T1000 (cell line): ENCODE data around the gene IRS2.

Source experiments
- DNase-seq: peaks from one replicate; lab custom pipeline; 2025; ENCODE audit warnings: mixed read lengths; lab: John Stamatoyannopoulos, UW

IRS2 gene

DNA sequence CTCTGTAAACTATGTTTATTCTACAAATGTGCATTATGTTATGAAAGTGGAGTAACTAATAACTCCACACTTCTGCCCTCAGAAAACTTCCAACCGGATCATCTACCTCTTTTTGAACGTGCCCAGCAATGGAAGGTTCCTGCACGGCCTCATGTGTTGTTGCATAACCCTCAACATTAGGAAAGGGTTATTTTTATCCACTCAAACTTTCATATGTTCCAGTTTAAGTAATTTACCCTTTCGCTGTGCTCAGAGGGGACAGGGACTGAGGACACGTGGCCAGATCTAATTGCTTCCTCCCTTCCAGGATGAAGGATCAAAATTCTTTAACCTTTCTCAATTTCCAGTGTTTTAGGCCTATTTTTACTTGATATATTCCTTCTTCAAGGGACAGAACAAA, 29.6 kb downstream of the IRS2 start:
- DNase-seq, result no peak

- no peak for DNase-seq
Observed at GRCh38 chr13:109755997-109756396, 30.4 kb downstream of the IRS2 start.

- no peak for DNase-seq
Observed at GRCh38 chr13:109755551-109755950, 30.8 kb downstream of the IRS2 start.

DNA sequence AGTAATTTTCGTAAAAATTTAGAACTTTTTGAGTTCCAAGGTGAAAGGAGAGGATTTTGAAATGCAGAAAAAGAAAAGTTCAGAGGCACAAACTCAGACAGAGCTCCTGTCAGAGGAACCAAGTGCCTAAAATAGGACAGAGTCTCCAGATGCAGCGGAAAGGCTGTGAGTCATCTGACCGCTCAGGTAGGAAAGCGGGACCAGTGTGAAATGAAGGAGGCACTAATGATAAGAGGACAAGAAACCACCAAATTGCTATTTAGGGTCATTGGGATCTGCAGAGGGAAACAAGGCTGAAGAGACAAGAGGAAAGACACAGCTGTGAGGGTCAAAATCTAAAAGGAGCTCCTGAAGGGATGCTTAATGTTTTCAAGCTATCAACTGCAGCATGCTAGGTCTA, 34.9 kb downstream of the IRS2 start:
- DNase-seq, result no peak

DNA sequence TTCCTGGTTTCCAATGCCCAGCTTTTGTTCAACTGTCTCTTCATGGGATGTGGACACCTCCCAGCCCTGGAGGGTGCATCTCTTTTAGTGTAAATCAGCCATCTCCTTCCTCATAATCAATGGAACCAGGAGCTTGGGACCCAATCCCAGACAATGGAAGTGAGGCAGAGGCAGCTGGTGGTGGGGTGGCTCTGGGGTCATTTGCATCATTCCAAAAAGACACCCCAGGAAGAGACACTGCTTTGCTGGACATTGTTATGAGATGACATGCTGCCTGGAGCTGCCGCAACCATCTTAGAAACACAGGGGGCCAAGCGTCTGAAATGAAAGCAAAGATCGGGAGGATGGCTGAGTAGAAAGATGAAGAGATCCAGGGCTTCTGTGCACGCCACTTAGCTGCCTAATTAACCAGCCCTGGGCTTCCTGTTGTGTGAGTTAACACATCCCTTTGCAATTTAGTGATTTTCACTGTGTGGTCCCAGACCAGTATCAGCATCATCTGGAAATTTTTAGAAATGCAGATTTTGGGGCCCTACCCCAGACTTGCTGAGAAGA, 36.1 kb downstream of the IRS2 start:
- DNase-seq, result no peak

DNA sequence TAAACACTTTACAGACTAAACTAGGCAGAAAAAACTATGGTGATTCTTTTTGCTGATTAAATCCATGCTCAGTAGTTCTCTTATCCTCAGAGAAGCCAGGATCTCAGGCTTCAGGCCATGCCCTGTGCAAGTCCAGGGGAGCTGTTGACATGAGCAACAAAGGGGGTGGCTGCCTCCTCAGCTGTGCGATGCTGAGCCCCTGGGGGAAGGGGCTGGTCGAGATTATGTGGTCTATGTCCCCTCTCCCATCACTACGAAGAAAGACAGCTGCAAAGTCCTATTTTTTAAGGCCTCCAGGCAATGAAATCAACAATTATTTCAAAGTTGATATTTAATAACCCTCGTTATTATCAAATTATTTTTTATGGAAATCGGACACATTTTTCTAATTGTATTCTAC, 37.0 kb downstream of the IRS2 start:
- DNase-seq, result no peak

DNA sequence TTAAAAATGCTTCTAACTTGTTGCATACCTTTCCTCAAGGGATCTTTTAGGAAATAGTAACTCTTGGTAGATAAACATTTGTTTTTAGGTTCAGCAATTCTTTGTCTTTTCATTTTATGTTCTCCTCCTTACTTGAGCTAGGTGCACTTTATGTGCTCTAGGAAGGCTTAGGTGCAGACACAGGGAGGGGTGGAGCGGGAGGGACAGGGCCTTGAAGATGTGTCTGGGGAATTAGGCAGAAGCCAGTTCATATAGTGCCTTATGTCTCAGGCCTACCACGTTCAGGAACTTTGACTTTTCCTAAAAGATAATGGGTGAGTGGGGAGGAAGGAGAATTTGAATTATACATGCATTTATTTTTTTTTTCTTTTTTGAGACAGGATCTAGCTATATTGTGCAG, 37.7 kb downstream of the IRS2 start:
- no peak for DNase-seq

DNA sequence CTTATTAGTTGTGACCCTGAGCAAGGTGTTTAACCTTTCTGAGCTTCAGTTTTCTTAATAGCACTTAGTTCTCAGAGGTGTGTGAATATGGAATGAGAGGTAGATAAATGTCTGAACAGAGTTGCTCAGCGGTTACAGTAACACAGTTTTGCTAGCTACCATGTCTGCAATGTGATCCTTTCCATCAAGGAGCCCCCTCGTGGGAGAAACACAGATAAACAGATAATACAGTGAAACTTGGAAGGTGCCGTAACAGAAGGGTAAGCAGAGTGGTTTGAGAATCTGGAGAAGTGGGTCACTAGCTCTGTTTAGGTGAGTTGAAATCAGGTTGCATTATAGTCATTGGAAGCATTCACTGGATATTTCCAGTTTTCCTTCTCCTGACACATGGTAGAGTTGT, 38.9 kb downstream of the IRS2 start:
- DNase-seq, result no peak

- no peak for DNase-seq
Observed at GRCh38 chr13:109746364-109746763, 40.0 kb downstream of the IRS2 start.

DNA sequence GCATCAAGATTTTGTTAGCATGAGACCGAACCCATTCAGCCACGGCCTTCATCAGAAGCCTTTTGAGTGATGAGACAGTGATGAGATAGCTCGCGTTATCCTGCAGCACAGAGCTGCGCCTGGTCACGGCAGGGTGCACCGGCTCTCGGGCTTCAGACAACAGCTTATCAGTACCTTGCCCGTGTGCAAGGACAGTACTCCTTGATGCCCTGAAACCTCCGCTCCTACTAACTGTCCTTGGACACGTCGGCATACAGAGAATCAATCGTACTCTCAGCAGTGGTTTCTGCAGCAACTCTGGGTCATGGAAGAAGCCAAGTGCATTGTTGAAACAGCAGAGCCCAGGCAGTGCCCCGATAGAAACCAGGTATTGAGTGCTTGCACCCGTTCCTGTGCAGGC, 40.7 kb downstream of the IRS2 start:
- DNase-seq, result no peak

GRCh38 chr13:109745060-109745459, 41.3 kb downstream of the IRS2 start:
- no peak for DNase-seq

DNA sequence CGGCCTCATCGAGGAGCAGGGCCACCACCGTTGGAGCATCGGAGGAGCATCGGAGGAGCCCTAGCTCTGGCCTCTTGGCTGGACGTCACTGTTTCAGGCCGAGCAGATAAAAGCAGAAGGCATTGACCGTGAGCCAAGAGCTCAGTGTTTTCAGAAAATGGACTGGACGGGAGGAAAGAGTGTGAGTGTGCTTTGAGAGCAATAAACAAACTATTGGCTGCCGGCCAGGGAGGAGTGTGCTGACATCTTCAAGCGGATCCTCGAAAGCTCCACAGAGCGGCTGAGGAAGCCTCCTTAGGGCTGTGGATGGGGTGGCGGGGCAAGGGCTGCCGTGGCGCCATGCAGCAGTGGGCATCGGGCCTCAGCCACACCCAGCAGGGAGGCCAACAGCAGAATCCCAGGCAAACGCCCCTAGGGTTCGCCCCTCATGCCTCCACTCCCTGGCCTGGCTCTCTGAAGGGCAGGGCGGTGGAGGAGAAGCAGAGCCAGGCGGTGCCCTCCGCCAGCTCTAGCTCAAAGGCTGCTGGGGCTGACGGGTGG, 41.8 kb downstream of the IRS2 start:
- peak; percentile 80 for DNase-seq

DNA sequence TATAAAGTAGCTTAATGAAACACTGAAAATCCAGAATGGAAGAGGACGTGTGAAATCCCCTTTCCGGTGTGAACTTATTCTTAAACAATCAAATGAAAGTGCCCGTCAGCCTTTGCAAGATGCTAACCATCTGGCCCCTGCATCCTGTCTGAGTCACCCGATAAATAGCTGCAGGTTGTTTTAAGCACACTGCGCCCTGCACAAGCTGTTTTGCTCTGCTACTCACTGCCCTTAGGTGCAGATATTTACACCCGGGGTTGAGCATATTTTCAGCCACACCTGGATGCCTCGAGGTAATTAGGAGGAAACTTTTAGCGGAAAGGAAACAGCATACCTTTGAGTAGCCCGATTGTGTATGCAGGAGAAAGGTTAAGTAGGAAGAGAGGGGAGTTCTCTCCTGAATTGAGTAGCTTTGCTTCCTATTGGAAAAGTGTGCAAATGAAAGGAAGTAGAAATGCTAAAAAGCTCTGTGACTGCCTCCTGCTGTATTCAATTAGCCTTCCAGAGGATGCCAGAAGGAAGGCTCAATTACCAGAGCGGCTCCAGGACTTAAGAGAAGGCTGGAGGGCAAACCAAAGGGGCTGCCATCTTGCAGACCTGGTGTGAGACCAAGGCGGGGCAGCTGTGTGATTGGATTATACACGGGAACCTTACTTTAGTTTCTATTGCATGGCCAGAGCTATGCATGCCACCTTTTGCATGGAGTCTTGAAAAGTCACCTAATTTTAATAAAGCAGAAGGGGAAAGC, 42.5 kb downstream of the IRS2 start:
- peak; percentile 25 for DNase-seq

DNA sequence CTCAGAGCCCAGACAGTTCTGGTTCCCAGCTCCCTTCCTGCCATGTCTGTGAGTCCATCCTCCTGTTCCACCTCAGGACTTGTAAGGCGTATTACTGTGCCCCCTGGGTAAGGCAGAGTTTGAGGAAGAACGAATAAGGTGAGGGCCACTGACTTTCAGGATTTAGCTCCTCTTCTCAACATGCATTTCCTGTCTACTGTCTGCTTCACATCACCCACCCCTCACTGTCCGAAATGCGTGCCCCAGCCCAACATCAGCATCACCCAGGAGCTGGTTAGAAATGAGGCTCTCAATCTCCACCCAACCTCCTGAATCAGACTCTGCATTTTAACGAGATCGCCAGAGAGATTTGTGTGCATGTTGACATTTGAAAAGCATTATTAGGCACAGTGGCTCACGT, 44.4 kb downstream of the IRS2 start:
- no peak for DNase-seq

- DNase-seq, result no peak
Observed at GRCh38 chr13:109740721-109741120, 45.7 kb downstream of the IRS2 start.

- DNase-seq, result no peak
Observed at GRCh38 chr13:109740121-109740520, 46.3 kb downstream of the IRS2 start.

DNA sequence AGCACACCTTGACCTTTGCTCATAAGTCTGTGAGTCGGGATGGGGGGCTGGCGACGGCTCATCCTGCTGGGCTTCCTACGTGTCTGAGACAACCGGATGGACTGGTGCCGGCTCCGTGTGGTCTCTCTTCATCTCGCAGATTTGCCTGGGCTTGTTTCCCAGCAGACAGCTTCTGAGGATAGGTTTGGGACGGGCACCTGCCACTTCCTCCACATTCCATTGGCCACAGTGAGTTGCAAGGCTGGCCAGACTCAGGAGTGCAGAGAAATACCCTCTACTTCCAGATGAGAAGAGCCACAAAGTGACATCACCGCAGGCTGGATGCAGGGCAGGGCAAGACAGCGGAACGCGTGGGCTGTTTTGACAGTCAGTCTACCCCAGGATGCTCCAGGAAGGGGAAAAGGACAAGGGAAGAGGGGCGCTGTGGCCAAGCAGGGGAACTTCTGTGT, 48.1 kb downstream of the IRS2 start:
- DNase-seq, result no peak

DNA sequence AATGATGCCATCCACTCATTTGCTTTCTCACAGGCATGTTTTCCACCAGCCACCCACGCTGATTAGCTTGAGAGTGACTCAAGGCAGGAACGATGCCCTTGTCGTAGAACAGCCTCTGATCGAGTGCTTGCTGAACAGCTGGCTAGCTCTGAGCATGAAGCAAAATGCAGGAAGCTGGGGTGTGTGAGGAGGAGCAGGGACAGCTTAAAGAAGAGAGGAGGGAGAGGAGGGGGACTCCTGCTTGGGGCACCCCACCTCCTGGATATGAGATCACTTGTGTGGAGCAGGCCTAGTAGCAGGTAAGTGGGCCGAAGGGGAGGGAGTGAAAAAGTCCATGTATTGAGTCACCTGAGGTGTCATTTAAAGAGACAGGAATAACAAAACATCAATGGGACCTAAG, 48.8 kb downstream of the IRS2 start:
- DNase-seq, result no peak

DNA sequence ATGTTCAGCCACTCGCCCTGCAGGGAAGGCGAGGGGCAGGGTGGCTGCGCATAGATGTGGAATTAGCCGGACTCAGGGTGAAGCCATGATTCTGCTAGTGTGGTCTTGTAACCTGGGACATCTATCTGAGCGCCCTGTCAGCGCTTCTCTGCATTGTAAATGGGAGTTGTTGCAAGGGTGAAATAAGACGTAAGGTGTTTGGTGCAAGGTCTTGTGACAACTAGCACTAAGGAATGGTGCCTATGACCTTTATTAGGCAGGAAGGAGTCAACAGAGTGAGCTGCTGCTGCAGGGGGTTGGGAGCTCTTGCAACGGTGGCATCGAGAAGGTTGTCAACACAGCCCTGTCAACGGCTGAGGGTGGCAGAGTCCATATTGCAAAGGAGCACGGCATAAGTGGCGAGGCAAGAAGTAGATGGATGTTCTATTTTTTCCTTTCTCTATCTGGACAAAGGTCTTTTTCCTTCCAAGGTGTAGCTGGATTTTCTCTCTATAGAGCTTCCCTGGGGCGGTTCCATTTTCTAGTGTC, 49.3 kb downstream of the IRS2 start:
- no peak for DNase-seq

- DNase-seq, result no peak
Observed at GRCh38 chr13:109735436-109735966, 50.9 kb downstream of the IRS2 start.

GRCh38 chr13:109734002-109734785, 52.2 kb downstream of the IRS2 start:
- DNase-seq, result no peak

DNA sequence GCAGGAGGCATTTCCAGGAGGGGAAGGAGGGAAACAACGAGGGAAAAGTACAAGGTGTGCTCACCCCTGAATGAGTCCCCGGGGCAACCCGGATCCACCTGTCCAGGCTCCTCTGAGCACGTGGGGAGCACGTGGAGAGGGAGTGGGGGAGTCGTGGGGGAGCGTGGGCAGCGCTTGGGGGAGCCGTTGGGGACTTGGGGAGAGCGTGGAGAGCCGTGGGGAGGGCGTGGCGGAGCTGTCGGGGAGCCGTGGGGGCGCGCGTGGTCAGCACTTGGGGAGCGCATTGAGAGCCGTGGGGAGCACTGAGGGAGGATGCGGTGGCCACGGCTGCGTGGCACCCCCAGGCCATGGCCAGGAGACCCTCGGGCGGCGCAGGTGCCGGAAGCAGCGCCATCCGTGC, 52.8 kb downstream of the IRS2 start:
- DNase-seq, result no peak
